ENCODE measurements around the gene DLX6. TPM values are rescaled to one million over a fixed set of nuclear protein-coding genes. Genes with fewer than 3 reads are reported as not detected.
A peak's percentile ranks its signal among the peaks of the same experiment; 100 is the strongest.

DLX6 gene
- total RNA-seq, 1 donor: 1.1 TPM

DNA sequence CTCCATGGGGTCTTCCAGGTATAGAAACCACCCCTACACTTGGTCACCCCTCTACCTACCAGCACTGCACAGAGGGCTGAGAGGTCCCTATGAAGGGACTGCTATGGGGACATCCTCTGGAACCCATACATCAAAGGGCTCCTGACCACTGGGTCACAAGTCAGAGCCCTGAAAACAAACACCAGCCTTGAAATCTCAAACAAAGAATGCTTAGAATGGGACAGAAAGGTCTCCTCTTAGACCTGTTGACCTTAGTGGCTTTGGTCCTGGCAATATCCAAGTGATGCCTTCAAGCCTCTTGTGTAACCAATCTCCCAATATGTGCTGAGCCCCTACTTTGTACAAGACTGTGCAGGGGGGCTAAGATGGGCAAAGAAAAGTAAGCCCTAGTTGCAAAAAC is 34.6 kb upstream of the DLX6 start:
- H3K4me3 ChIP-seq (ENCODE audit: insufficient read depth, low read length): no peak overlapping the region
- no peaks in the 10 kb centered on the region for H3K27me3 ChIP-seq (ENCODE audit: insufficient read depth, low read length)
- H2AFZ ChIP-seq (ENCODE audit: low read length): no peak overlapping the region
- H3K36me3 ChIP-seq (ENCODE audit: insufficient read depth, low read length): no peaks in the 10 kb centered on the region
- no peaks in the 10 kb centered on the region for H4K20me1 ChIP-seq (ENCODE audit: insufficient read depth, low read length)
- no peak for DNase-seq (ENCODE audit: insufficient read length, low spot score, missing footprints)
- H3K9me3 ChIP-seq (ENCODE audit: low read depth, low read length): no peaks in the 10 kb centered on the region
- no peak overlapping the region for H3K4me2 ChIP-seq (ENCODE audit: insufficient read depth, low read length)
- TF ChIP-seq, protein P1, sequence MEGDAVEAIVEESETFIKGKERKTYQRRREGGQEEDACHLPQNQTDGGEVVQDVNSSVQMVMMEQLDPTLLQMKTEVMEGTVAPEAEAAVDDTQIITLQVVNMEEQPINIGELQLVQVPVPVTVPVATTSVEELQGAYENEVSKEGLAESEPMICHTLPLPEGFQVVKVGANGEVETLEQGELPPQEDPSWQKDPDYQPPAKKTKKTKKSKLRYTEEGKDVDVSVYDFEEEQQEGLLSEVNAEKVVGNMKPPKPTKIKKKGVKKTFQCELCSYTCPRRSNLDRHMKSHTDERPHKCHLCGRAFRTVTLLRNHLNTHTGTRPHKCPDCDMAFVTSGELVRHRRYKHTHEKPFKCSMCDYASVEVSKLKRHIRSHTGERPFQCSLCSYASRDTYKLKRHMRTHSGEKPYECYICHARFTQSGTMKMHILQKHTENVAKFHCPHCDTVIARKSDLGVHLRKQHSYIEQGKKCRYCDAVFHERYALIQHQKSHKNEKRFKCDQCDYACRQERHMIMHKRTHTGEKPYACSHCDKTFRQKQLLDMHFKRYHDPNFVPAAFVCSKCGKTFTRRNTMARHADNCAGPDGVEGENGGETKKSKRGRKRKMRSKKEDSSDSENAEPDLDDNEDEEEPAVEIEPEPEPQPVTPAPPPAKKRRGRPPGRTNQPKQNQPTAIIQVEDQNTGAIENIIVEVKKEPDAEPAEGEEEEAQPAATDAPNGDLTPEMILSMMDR (IDR thresholded peaks at IDR 0.05; ENCODE audit: extremely low read depth, low read depth, low read length): no peak
- H3K27ac ChIP-seq (ENCODE audit: low read depth, low read length): no peak overlapping the region
- peaks cover 28% of the 10 kb centered on the region for H3K4me1 ChIP-seq (ENCODE audit: insufficient read depth, low read length)
- no peaks in the 10 kb centered on the region for H3K79me2 ChIP-seq (ENCODE audit: insufficient read depth, low read length)

DNA sequence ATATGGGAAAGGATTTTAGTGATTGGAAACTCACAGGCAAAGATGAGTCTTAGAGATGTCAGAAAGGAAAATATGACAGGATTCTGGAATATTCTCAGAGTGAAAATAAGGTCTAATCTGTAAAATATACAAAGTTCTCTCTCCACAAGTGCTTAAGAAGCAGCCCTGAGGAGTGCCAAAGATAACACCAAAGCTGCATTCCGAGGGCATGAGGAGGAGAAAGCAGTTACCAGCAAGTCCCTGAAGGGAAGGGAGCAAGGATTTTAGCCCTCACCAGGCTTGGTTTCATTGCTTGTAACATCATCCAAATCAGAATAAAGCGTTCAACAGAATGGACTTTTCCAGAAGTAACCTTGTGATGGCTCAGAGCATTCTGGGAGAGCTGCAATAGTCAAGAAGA is 31.4 kb upstream of the DLX6 start:
- no peaks in the 10 kb centered on the region for H3K27me3 ChIP-seq (ENCODE audit: insufficient read depth, low read length)
- no peaks in the 10 kb centered on the region for H3K36me3 ChIP-seq (ENCODE audit: insufficient read depth, low read length)
- H3K9me3 ChIP-seq (ENCODE audit: low read depth, low read length): no peaks in the 10 kb centered on the region
- H3K79me2 ChIP-seq (ENCODE audit: insufficient read depth, low read length): no peaks in the 10 kb centered on the region
- H3K4me2 ChIP-seq (ENCODE audit: insufficient read depth, low read length): peak overlapping the region; percentile 30
- H4K20me1 ChIP-seq (ENCODE audit: insufficient read depth, low read length): no peaks in the 10 kb centered on the region
- TF ChIP-seq, protein P1 (IDR thresholded peaks at IDR 0.05; ENCODE audit: extremely low read depth, low read depth, low read length): no peak
- peak overlapping the region; percentile 35 for H2AFZ ChIP-seq (ENCODE audit: low read length)
- peak; percentile 91 for DNase-seq (ENCODE audit: insufficient read length, low spot score, missing footprints)
- H3K4me3 ChIP-seq (ENCODE audit: insufficient read depth, low read length): no peak overlapping the region
- peaks cover 32% of the 10 kb centered on the region for H3K4me1 ChIP-seq (ENCODE audit: insufficient read depth, low read length)
- peak overlapping the region; percentile 31 for H3K27ac ChIP-seq (ENCODE audit: low read depth, low read length)

DNA sequence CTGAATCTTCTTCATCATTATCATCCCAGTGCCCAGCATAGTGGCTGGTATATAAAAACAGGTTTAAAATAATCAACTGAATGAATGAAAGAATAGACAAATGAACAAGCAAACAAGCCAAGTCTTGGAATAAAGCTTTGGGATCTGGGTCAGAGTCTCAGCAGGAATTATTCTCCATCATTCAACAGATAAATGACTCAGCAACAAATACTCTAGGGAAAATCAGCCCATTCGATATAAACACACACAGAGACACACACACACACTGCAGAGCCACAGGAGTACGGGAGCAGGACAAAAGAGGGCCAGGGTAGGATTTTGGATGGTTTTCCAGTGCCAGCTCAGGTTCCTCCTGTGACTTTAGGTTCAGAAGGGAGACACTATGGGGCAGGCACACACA is 29.2 kb upstream of the DLX6 start:
- no peaks in the 10 kb centered on the region for H3K9me3 ChIP-seq (ENCODE audit: low read depth, low read length)
- no peaks in the 10 kb centered on the region for H3K36me3 ChIP-seq (ENCODE audit: insufficient read depth, low read length)
- no peak overlapping the region for H3K27ac ChIP-seq (ENCODE audit: low read depth, low read length)
- no peak overlapping the region for H3K4me3 ChIP-seq (ENCODE audit: insufficient read depth, low read length)
- H3K4me1 ChIP-seq (ENCODE audit: insufficient read depth, low read length): peaks cover 27% of the 10 kb centered on the region
- peak overlapping the region; percentile 19 for H2AFZ ChIP-seq (ENCODE audit: low read length)
- no peak overlapping the region for H3K4me2 ChIP-seq (ENCODE audit: insufficient read depth, low read length)
- no peaks in the 10 kb centered on the region for H3K27me3 ChIP-seq (ENCODE audit: insufficient read depth, low read length)
- TF ChIP-seq, protein P1 (IDR thresholded peaks at IDR 0.05; ENCODE audit: extremely low read depth, low read depth, low read length): no peak
- no peak for DNase-seq (ENCODE audit: insufficient read length, low spot score, missing footprints)
- no peaks in the 10 kb centered on the region for H4K20me1 ChIP-seq (ENCODE audit: insufficient read depth, low read length)
- H3K79me2 ChIP-seq (ENCODE audit: insufficient read depth, low read length): no peaks in the 10 kb centered on the region

GRCh38 chr7:96977445-96977844 is 27.9 kb upstream of the DLX6 start:
- no peaks in the 10 kb centered on the region for H4K20me1 ChIP-seq (ENCODE audit: insufficient read depth, low read length)
- no peaks in the 10 kb centered on the region for H3K27me3 ChIP-seq (ENCODE audit: insufficient read depth, low read length)
- H2AFZ ChIP-seq (ENCODE audit: low read length): no peak overlapping the region
- no peaks in the 10 kb centered on the region for H3K36me3 ChIP-seq (ENCODE audit: insufficient read depth, low read length)
- no peak overlapping the region for H3K27ac ChIP-seq (ENCODE audit: low read depth, low read length)
- no peaks in the 10 kb centered on the region for H3K9me3 ChIP-seq (ENCODE audit: low read depth, low read length)
- H3K4me2 ChIP-seq (ENCODE audit: insufficient read depth, low read length): no peak overlapping the region
- no peak overlapping the region for H3K4me3 ChIP-seq (ENCODE audit: insufficient read depth, low read length)
- DNase-seq (ENCODE audit: insufficient read length, low spot score, missing footprints): no peak
- H3K4me1 ChIP-seq (ENCODE audit: insufficient read depth, low read length): peaks cover 27% of the 10 kb centered on the region
- TF ChIP-seq, protein P1 (IDR thresholded peaks at IDR 0.05; ENCODE audit: extremely low read depth, low read depth, low read length): no peak
- H3K79me2 ChIP-seq (ENCODE audit: insufficient read depth, low read length): no peaks in the 10 kb centered on the region

Measured in osteoblast (primary cell).